Activated naive CD4-positive, alpha-beta T cell treated with anti-CD3 and anti-CD28 coated beads for 36 hours (primary cell): Measurements from ENCODE around the gene GIPC2. TPM values are rescaled to one million over a fixed set of nuclear protein-coding genes. Genes with fewer than 3 reads are reported as not detected.
"Not testable (repeated sequence)": the region's sequence is repeated elsewhere in the genome, so short reads cannot be mapped to it uniquely, and the experiment has no call there.

ENCODE experiments used
- CTCF ChIA-PET: fragments of 350-600 bp; sonication (Branson Sonifier 250); formaldehyde crosslinking; loops from one replicate; lab custom pipeline; 2021; ENCODE audit warnings: antibody characterized with exemption; lab: Charles Lee
- DNase-seq: peaks from one replicate; pipeline ENCODE4 v3.0.0-alpha.2; 2020
- H3K27ac Mint-ChIP-seq: one replicate; pipeline ENCODE4 v1.8.0; 2021; ENCODE audit warnings: mild to moderate bottlenecking, mixed read lengths
- H3K27me3 Mint-ChIP-seq: one replicate; pipeline ENCODE4 v1.8.0; 2021; ENCODE audit warnings: low read depth, mixed read lengths
- H3K36me3 Mint-ChIP-seq: one replicate; pipeline ENCODE4 v1.8.0; 2021; ENCODE audit warnings: low read depth, mixed read lengths
- H3K4me1 Mint-ChIP-seq: one replicate; pipeline ENCODE4 v1.8.0; 2021; ENCODE audit warnings: low read depth, mixed read lengths
- H3K4me3 Mint-ChIP-seq: one replicate; pipeline ENCODE4 v1.8.0; 2021; ENCODE audit warnings: mild to moderate bottlenecking, moderate library complexity, mixed read lengths
- H3K9me3 Mint-ChIP-seq: one replicate; pipeline ENCODE4 v1.8.0; 2021; ENCODE audit warnings: mixed read lengths
- intact Hi-C: fragments of 100-400 bp; cut with micrococcal nuclease; formaldehyde crosslinking; loops from one replicate; pipeline ENCODE4 v1.15.1; 2023
- total RNA-seq, 2 experiments: library from RNA; stranded (reverse); gene quantifications; one replicate each; pipeline ENCODE4 v1.2.3, GENCODE V29; 2021

Gene GIPC2
- total RNA-seq, 2 experiments from 2014 or later: 0.10 to 0.31 TPM

DNA sequence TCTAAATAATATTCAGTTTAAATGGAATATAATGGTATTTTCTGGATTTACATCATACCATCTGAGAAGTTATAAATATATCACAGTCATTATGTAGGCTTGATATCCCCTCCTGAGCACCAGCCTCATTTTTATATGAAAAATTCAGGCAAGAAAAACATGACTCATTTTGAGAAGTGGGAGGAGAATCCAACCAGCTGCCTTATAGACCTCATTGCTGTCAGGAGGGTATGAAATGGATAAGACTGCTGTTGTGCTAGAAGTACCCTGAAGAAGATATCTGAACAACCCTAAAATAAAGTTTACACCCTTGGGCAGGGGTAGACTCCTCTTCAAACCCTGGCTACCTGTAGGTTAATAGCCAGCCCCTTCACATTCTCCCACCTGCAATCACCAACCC lies 8.8 kb downstream of the GIPC2 start:
- Mint-ChIP-seq H3K4me1 (no peaks in the 10 kb centered on the region), H3K9me3 (no peaks in the 10 kb centered on the region), H3K27me3 (peaks cover 3% of the 10 kb centered on the region), H3K36me3 (no peaks in the 10 kb centered on the region), H3K27ac (no peak overlapping the region), H3K4me3 (no peak overlapping the region)
- CTCF ChIA-PET: no interaction called here
- DNase-seq: no peak
- intact Hi-C loops: no loop called here

DNA sequence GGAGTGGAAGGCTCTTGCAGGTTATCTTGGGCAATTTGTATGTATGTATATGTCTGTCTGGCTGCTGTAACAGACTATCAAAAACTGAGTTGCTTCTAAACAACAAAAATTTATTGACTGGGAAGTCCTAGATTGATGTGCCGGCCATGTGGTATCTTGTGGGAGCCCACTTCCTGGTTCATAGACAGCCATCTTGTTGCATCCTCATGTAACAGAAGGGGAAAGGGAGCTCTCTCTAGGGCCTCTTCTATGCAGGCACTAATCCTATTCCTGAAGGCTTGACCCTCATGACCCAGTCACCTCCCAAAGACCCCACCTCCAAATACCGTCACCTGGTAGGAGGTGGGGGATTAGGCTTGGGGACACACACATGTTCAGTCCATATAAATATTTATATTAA lies 9.2 kb downstream of the GIPC2 start:
- DNase-seq: no peak
- CTCF ChIA-PET: interaction anchor here (0.6 kb wide), 1 partner anchor 21 kb away, joined by 3 read pairs; no protein-coding TSS in a partner anchor
- H3K27ac Mint-ChIP-seq: no peak overlapping the region
- intact Hi-C loops: no loop called here
- no peak overlapping the region for H3K4me3 Mint-ChIP-seq
- no peaks in the 10 kb centered on the region for H3K4me1 Mint-ChIP-seq
- H3K27me3 Mint-ChIP-seq: peaks cover 3% of the 10 kb centered on the region
- H3K36me3 Mint-ChIP-seq: no peaks in the 10 kb centered on the region
- H3K9me3 Mint-ChIP-seq: no peaks in the 10 kb centered on the region

DNA sequence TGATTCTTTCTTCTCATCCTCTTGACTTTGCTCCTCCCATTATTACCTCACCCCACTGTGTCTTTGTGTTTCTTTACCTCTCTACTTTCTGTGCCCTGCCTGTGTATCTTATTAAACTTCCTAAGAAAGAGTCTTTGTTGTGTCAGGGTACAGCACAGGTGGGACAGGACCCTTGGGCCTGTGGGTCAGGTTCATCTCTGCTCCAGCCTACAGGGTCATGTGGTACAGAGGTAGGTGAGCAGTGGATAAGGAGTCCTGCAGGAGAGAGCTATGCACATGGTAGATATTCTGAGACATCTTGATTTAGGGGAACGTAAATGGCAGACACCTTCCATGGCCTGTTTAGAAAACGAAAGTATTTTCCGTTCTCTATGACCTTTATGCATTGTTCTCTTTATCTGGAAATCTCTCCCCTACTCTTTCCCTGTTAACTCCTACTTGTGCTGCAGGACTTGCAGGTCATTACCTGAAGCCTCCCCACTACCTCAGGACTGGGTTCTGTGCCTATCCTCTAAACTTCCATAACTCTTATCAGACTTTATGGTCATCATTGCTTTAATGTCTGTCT lies 9.9 kb downstream of the GIPC2 start:
- no peaks in the 10 kb centered on the region for H3K36me3 Mint-ChIP-seq
- H3K9me3 Mint-ChIP-seq: no peaks in the 10 kb centered on the region
- H3K4me1 Mint-ChIP-seq: no peaks in the 10 kb centered on the region
- H3K4me3 Mint-ChIP-seq: no peak overlapping the region
- H3K27ac Mint-ChIP-seq: no peak overlapping the region
- intact Hi-C loops: no loop called here
- peaks cover 3% of the 10 kb centered on the region for H3K27me3 Mint-ChIP-seq
- DNase-seq: no peak
- CTCF ChIA-PET: interaction anchor here (0.6 kb wide), 1 partner anchor 22 kb away, joined by 3 read pairs; no protein-coding TSS in a partner anchor

DNA sequence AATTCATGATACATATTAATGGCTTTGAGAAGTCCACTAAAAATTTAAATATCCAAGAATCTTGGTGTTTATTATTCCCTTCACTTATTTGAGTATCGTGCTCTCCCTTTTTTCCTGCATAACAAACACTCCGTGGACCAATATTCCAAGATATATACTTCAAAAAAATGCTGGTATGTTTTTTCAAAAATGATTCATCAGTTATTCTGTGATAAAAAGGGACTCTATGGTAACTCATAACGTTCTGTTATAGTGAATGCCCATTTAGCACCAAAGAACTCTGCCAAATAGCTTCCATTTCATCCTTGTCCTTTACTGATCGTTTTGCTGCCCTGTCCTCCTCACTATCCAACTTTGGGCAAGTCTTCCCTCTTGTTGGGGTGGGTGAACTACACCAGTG lies 12.9 kb downstream of the GIPC2 start:
- H3K27ac Mint-ChIP-seq: no peak overlapping the region
- H3K4me1 Mint-ChIP-seq: no peaks in the 10 kb centered on the region
- H3K27me3 Mint-ChIP-seq: peaks cover 6% of the 10 kb centered on the region
- H3K36me3 Mint-ChIP-seq: peaks cover 1% of the 10 kb centered on the region
- DNase-seq: no peak
- H3K4me3 Mint-ChIP-seq: no peak overlapping the region
- CTCF ChIA-PET: interaction anchor here (0.6 to 0.7 kb wide), 2 partner anchors 17 to 325 kb away, joined by 3 read pairs; no protein-coding TSS in a partner anchor
- intact Hi-C loops: no loop called here
- H3K9me3 Mint-ChIP-seq: no peaks in the 10 kb centered on the region

DNA sequence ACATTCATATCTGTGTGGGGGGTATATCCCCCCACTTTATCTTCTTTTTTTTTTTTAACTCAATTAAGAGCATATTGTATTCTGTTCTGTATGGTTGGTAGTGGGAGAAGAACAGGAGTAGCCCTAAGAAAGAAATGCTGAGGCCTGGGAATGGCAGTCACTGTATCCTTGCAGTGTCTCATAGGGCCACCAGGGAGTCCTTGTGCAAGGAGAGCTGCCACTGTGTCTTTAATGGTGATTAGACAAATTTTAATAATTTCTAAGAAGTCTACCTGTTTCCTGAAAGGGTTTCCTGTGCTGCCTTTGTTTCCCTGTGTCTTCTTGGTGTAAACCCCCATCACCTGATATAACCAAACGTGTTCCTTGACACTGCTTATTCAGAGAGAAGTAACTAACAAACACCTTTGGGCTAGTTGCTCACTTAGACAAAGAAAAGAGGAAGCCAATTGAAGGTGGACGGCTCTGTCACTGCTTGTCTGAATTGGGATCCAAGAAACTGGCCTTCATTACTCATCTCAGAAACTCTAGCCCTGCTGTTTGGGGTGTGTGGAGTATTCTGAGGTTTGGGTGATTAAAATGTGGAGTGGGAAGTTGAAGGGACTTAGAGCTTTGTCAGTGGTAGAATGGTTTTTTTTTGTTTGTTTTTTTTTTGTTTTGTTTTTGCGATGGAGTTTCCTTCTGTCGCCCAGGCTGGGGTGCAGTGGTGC lies 15.2 kb downstream of the GIPC2 start:
- no peaks in the 10 kb centered on the region for H3K4me1 Mint-ChIP-seq
- no peak overlapping the region for H3K4me3 Mint-ChIP-seq
- no peaks in the 10 kb centered on the region for H3K9me3 Mint-ChIP-seq
- no peak overlapping the region for H3K27ac Mint-ChIP-seq
- H3K27me3 Mint-ChIP-seq: peaks cover 6% of the 10 kb centered on the region
- CTCF ChIA-PET: interaction anchor here (0.5 kb wide), 1 partner anchor 40 kb away, joined by 3 read pairs; no protein-coding TSS in a partner anchor
- H3K36me3 Mint-ChIP-seq: peaks cover 1% of the 10 kb centered on the region
- intact Hi-C loops: no loop called here
- DNase-seq: no peak

DNA sequence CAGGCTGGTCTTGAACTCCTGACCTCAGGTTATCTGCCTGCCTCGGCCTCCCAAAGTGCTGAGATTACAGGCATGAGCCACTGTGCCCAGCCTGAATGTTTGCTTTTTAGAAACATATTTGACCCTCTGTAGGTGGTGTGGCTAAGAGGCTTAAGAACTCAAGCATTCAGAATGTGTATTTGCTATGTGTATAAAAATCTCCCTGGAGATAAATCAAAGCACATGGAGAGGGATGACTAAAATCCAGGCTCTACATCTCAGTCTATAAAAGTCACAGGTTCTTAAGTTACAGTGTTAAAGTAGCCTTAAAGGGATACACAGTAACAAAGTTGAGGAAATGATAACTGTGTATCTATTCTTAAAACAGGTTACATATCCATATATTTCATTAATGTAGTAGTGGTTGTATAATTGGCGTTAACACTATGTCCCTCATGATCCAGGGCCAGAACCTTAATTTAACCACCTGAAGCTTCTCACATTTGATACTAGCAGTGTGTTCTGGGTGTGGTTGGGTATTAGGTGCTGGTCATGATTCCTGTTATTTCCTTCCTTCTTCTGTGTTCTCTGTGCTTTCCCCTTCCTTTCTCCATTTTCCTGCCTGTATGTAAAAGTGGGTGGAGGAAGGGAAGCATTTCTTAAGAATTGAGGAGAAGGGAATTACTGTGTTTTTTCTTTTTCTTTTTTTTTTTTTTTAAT lies 16.2 kb downstream of the GIPC2 start:
- CTCF ChIA-PET: interaction anchor here (0.6 kb wide), 1 partner anchor 146 kb away, joined by 3 read pairs; no protein-coding TSS in a partner anchor
- no peak for DNase-seq
- intact Hi-C loops: no loop called here
- Mint-ChIP-seq H3K36me3 (peaks cover 1% of the 10 kb centered on the region), H3K27me3 (peaks cover 6% of the 10 kb centered on the region), H3K4me3 (no peak overlapping the region), H3K4me1 (no peaks in the 10 kb centered on the region), H3K27ac (no peak overlapping the region), H3K9me3 (no peaks in the 10 kb centered on the region)

DNA sequence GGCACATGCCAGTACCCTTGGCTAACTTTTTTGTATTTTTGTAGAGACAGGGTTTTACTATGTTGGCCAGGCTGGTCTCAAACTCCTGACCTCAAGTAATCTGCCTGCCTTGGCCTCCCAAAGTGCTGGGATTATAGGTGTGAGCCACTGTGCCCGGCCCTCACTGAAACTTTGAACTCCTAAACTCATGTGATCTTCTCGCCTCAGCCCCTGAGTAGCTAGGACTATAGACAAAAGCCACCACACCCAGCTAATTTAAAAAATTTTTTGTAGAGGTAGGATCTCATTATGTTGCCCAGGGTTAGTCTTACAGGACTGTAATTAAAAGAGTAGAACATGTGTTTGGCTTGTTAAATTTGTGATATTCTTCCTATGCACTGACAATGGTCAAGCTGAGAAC lies 19.1 kb downstream of the GIPC2 start:
- H3K4me1 Mint-ChIP-seq, H3K4me3 Mint-ChIP-seq, H3K27ac Mint-ChIP-seq, H3K36me3 Mint-ChIP-seq, DNase-seq, intact Hi-C loops, CTCF ChIA-PET, H3K9me3 Mint-ChIP-seq: not testable (repeated sequence)
- peaks cover 12% of the 10 kb centered on the region for H3K27me3 Mint-ChIP-seq

DNA sequence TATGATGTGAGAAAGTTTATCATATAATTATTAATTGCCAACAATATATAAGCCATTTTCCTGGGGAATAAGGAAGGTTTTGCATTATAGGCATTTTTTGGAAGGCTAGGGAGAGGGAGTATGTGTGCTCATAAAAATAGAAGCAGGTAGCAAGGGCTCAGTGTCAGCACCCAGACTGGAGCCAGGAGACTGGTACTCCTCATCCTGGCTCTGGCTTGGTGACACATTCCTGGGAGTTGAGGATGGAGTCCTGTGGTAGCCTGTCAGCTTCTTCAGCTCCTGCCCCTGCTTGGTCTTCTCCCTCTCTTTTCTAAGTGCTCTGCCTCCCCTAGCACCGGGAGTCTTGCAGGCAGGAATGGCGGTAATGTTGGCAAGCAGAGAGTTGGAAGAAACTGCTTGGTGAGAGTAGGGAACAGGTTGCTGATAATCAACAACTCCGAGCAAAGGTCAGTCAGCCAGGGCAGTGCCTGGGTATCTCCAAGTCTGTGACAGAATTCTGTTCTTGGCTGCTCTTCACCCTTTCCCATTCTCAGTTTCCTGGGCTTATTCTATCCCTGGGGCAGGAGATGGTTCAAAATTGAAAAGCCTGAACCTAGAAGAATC lies 23.0 kb downstream of the GIPC2 start:
- intact Hi-C loops: no loop called here
- Mint-ChIP-seq H3K4me1 (no peaks in the 10 kb centered on the region), H3K4me3 (no peak overlapping the region), H3K27me3 (peaks cover 9% of the 10 kb centered on the region), H3K36me3 (no peaks in the 10 kb centered on the region), H3K27ac (no peak overlapping the region), H3K9me3 (no peaks in the 10 kb centered on the region)
- no peak for DNase-seq
- CTCF ChIA-PET: no interaction called here

DNA sequence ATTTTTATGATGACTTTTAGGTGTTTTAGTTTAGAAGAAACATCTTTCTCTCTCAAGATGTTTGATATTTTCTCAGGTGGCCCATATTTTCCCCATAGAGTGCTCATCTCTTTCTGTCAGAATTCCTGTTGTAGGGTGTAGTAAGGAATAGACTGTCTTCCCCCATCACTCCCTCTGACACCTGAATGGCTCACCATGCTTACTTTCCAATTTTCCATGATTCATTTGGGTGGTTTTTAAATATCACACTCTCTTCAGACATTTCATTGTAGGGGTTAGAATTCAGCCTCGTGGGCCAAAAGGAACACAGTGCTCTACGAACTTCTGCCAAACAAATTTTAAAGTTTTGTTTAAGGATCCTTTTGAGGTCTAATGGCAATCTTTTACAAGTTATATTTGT lies 24.0 kb downstream of the GIPC2 start:
- Mint-ChIP-seq H3K27me3 (peaks cover 9% of the 10 kb centered on the region), H3K9me3 (no peaks in the 10 kb centered on the region), H3K4me3 (no peak overlapping the region), H3K36me3 (no peaks in the 10 kb centered on the region), H3K4me1 (no peaks in the 10 kb centered on the region), H3K27ac (no peak overlapping the region)
- DNase-seq: no peak
- CTCF ChIA-PET: no interaction called here
- intact Hi-C loops: loop anchor here (2.0 kb wide), 2 partner anchors 29 to 65 kb away; partner anchors contain the start of gene DNAJB4

DNA sequence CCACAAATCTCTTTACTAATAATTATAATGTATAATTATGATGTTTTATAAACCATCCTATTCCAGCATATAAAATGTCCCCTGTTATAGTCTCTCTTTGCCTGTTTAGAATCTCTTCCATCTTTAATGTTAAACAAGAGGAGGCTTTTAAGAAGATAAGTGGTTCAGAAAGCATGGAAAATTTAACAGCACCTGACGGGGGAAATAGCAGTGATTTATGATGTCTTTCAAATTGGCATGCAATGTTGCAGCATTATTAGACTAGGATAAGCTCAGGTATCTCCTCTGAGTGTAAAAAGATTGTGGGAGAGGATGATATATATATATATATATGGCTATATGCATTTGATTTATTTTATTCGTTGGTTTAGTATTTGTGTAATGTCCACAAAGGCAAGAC lies 24.4 kb downstream of the GIPC2 start:
- Mint-ChIP-seq H3K4me3 (no peak overlapping the region), H3K9me3 (no peaks in the 10 kb centered on the region), H3K27ac (no peak overlapping the region), H3K36me3 (no peaks in the 10 kb centered on the region), H3K4me1 (no peaks in the 10 kb centered on the region), H3K27me3 (peaks cover 9% of the 10 kb centered on the region)
- no peak for DNase-seq
- intact Hi-C loops: loop anchor here (2.0 kb wide), 2 partner anchors 29 to 65 kb away; partner anchors contain the start of gene DNAJB4
- CTCF ChIA-PET: no interaction called here

DNA sequence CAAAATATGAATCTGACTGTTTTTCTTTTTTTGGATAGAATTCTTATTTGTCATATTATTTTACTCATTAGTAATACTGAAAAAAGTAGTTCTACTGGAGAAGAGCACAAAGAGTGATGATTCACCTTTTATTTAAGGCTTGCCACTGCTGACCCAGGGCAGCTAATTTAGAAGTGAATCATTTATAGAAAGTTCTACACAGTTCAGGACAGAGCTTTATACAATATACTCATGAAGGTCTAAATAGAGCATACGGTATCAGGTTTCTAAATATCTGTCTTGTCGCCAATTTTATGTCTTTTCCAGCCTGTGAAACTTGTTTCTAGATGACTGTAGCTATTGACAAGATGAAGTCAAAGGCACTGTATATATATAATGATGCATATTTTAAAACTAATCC lies 25.0 kb downstream of the GIPC2 start:
- intact Hi-C loops: loop anchor here (2.0 kb wide), 2 partner anchors 30 to 66 kb away; partner anchors contain the start of gene DNAJB4
- Mint-ChIP-seq H3K27me3 (peaks cover 9% of the 10 kb centered on the region), H3K4me3 (no peak overlapping the region), H3K27ac (no peak overlapping the region), H3K4me1 (no peaks in the 10 kb centered on the region), H3K9me3 (no peaks in the 10 kb centered on the region), H3K36me3 (no peaks in the 10 kb centered on the region)
- CTCF ChIA-PET: no interaction called here
- DNase-seq: no peak

DNA sequence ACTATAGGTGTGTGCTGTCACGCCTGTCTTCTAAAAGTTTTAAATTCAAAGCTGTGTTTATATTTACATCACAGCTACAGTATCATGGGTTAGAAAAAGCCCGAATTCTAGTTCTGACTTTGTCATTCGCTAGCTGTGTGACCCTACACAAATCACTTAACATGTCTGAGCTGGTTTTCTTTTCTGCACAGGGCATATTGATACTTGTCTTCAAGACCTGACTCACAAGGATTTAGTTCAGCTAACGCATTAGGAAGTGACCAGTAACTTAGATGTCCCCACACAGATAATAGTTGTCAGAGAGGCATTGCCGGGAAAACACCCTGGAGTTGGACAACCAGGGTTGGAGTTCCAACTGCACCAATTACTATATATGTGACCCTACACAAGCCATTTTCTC lies 25.9 kb downstream of the GIPC2 start:
- intact Hi-C loops: loop anchor here (2.0 kb wide), 2 partner anchors 31 to 67 kb away; partner anchors contain the start of gene DNAJB4
- Mint-ChIP-seq H3K36me3 (no peaks in the 10 kb centered on the region), H3K27me3 (peaks cover 9% of the 10 kb centered on the region), H3K27ac (no peak overlapping the region), H3K9me3 (no peaks in the 10 kb centered on the region), H3K4me1 (no peaks in the 10 kb centered on the region), H3K4me3 (no peak overlapping the region)
- CTCF ChIA-PET: interaction anchor here (0.7 kb wide), 1 partner anchor 511 kb away, joined by 3 read pairs; no protein-coding TSS in a partner anchor
- no peak for DNase-seq
